ENCODE measurements around the gene TMEM186.
A peak's percentile ranks its signal among the peaks of the same experiment; 100 is the strongest.
"Not testable (repeated sequence)": the region's sequence is repeated elsewhere in the genome, so short reads cannot be mapped to it uniquely, and the experiment has no call there.

The TMEM186 gene

DNA sequence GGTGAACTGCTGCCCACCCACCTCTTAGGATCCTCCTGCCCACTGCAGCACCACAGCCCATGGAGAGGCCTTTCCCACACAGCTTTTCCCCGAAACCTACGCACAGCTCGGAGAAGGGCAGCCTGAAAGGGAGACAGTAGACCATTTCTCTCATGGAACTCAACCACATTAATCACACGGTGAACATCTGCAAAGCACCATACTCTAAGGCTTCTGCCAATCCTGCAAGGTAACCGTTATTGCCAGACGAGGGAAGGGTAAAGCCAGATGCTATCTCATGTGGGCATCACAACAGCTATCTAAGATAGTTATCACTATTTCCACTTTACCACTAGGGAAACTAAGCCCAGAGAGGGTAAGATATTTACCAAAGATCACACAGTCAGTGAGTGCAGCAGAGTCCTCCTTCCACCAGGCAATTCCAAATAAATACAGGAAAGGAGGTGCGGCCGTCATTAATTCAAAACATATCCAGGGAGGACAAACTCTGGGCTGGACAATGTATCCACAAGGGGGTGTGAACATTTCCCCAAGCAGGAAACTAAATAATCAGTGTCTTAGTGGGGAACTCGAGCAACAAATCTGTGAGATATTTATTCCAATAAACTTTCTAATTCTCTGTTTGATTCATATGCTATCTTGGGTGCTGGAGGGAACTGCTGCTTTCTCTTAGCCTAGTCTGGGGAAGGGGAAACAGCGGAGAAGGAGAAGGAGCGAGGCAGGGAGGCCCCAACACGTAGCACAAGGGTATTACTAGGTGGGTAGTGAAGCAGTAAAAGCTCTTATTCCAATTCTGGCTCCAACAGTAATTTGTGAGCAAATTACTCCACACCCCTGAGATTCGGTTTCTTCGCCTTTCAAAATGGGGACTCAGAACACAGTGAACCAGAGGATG is 723 bp downstream of the TMEM186 start:
- H3K4me3 ChIP-seq (ENCODE audit: low read length): peak overlapping the region; percentile 71

DNA sequence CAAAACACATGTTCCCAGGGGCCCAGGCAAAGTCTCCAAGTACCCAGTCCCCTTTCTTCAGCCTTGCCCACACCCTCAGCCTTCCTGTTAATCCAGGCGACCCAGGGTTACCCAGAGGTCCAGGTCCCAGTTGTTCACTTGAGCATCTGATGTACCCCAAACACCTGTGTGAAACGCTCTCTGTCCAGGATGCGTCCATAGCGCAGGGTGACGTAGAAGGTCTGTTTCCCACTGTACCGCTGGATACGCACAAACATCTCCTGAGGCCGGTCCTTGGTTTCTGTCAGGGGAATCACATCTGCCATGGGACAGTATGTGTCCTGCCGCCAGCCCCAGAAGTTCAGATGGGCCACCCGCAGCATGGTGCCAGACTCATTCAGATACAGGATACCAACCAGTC is 1.6 kb downstream of the TMEM186 start:
- TF ChIP-seq, protein P1, sequence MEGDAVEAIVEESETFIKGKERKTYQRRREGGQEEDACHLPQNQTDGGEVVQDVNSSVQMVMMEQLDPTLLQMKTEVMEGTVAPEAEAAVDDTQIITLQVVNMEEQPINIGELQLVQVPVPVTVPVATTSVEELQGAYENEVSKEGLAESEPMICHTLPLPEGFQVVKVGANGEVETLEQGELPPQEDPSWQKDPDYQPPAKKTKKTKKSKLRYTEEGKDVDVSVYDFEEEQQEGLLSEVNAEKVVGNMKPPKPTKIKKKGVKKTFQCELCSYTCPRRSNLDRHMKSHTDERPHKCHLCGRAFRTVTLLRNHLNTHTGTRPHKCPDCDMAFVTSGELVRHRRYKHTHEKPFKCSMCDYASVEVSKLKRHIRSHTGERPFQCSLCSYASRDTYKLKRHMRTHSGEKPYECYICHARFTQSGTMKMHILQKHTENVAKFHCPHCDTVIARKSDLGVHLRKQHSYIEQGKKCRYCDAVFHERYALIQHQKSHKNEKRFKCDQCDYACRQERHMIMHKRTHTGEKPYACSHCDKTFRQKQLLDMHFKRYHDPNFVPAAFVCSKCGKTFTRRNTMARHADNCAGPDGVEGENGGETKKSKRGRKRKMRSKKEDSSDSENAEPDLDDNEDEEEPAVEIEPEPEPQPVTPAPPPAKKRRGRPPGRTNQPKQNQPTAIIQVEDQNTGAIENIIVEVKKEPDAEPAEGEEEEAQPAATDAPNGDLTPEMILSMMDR (IDR thresholded peaks at IDR 0.05; ENCODE audit: insufficient read depth, low read depth, low read length, missing control alignments): no peak
- DNase-seq (ENCODE audit: low read depth): no peak
- no peak overlapping the region for H3K4me3 ChIP-seq (ENCODE audit: low read length)

More for the DNA sequence above, 723 bp downstream of the TMEM186 start:
- TF ChIP-seq, protein P1 (IDR thresholded peaks at IDR 0.05; ENCODE audit: insufficient read depth, low read depth, low read length, missing control alignments): no peak
- DNase-seq (ENCODE audit: low read depth): no peak

DNA sequence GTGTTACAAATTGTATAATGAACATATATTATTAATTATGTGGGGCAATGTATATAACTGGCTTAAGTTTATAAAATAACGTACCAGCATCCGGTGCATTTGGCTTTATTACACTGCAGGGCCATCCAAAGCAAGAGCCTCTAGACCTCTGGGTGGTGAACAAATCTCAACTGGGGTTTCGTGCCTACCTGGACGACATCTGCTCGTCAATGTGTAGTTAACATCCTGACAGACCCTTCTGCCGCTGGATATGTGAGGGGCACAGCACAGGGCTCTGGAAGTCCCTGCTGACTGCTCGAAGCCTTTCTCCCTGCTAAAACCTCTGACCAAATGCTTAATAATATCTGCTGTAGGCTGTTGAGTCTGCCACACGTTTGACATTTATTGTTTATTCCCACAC is 2.3 kb downstream of the TMEM186 start:
- TF ChIP-seq, protein P1 (IDR thresholded peaks at IDR 0.05; ENCODE audit: insufficient read depth, low read depth, low read length, missing control alignments): no peak
- H3K4me3 ChIP-seq (ENCODE audit: low read length): no peak overlapping the region
- no peak for DNase-seq (ENCODE audit: low read depth)

DNA sequence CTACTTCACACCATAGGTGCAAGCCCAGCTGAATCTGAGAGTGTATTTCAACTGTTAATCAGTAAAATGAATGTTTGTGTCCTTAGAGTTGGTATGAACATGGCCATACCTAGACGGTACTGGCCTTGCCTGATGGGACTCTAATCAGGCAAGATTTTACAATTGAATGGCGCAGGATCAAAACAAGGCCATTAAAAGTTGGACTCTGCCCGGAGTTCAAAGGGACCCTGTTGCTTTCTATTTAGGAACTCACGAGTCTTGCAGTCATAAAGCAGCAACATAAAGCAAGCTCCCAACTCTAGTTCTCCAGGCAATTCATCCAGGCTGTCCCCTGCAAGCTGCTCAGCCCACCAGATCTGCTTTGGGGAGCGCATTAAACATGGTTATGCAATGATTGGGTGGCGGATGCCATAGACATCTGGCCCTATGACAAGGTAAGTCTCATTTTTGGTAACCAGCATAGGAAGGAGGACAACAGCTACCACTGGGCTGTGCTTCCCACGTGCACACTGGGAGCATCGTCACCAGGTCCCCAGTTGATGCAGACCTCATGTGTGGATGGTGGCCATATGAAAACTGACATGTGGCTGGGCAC is 8.8 kb downstream of the TMEM186 start:
- no peak overlapping the region for H3K4me3 ChIP-seq (ENCODE audit: low read length)
- DNase-seq (ENCODE audit: low read depth): no peak
- TF ChIP-seq, protein P1 (IDR thresholded peaks at IDR 0.05; ENCODE audit: insufficient read depth, low read depth, low read length, missing control alignments): no peak

DNA sequence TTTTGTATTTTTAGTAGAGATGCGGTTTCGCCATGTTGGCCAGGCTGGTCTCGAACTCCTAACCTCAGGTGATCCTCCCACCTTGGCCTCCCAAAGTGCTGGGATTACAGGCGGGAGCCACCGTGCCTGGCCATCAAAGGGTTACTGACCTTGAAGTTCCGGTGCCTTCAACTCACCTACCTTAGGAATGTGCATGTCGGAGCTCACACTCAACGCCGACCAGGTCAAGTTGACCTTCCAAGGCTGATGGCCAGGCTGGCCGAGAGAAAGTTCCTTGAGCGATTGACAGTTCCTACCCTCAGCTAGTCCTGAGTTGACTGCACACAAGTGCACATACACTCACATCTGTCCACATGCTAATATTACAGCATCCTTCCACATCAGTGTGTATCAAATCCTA is 11.1 kb downstream of the TMEM186 start:
- not testable (repeated sequence) for DNase-seq (ENCODE audit: low read depth); H3K4me3 ChIP-seq (ENCODE audit: low read length)

DNA sequence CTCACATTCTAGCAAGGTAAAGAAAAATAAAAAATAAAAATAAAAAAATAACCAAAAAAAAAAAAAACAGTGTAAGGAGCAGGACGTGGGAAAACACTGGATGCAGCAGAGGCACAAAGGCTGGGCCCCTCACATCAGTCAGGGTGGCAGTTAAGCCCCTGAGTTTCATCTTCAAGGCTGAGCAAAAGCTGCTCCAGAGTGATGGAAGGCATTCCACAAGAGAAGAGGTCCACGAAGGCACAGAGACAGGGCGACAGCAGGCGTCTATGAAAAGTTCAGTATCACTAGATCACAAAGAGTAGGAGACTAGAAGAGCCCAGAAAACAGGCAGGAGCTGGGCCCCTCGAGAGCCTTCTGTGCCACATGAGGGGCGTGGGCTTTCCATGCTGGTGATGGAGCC is 12.0 kb downstream of the TMEM186 start:
- DNase-seq (ENCODE audit: low read depth): no peak
- H3K4me3 ChIP-seq (ENCODE audit: low read length): no peak overlapping the region
- TF ChIP-seq, protein P1 (IDR thresholded peaks at IDR 0.05; ENCODE audit: insufficient read depth, low read depth, low read length, missing control alignments): no peak

DNA sequence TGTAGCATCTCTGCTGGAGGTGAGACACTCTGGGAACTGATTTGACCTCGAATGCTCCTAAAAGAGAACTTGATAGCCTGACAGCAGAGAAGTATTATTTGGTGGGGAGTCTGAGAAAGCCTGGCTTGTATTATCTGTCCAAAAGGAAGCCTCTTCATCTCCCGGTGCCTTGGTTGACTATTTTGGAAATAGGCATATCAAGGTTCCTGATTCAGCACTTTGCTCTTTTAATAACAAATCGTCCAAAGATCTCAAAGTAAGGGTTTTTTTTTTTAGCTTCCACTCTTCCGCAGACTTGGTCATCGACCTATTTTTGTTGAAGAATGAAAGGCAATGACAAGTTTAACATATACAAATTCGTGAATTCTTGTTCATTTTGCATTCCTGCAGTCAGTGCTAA is 14.8 kb downstream of the TMEM186 start:
- no peak for DNase-seq (ENCODE audit: low read depth)

More for the DNA sequence above, 14.8 kb downstream of the TMEM186 start:
- H3K4me3 ChIP-seq (ENCODE audit: low read length): no peak overlapping the region
- TF ChIP-seq, protein P1 (IDR thresholded peaks at IDR 0.05; ENCODE audit: insufficient read depth, low read depth, low read length, missing control alignments): no peak
